ENCODE measurements around the gene PFKFB3.
"Not testable (repeated sequence)": the region's sequence is repeated elsewhere in the genome, so short reads cannot be mapped to it uniquely, and the experiment has no call there.

DNA sequence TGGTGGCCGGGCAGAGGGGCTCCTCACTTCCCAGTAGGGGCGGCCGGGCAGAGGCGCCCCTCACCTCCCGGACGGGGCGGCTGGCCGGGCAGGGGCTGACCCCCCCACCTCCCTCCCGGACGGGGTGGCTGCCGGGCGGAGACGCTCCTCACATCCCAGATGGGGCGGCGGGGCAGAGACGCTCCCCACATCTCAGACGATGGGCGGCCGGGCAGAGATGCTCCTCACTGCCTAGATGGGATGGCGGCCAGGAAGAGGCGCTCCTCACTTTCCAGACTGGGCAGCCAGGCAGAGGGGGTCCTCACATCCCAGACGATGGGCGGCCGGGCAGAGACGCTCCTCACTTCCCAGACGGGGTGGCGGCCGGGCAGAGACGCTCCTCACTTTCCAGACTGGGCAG lies 3.8 kb downstream of the PFKFB3 start:
- not testable (repeated sequence) for TF ChIP-seq HDAC1 (IDR thresholded peaks at IDR 0.05); HNRNPH1 (optimal IDR thresholded peaks at IDR 0.05; ENCODE audit: low read depth, low read length); ETS1 (conservative IDR thresholded peaks at IDR 0.05; ENCODE audit: control insufficient read depth, low read depth, low read length); ZNF561 (CRISPR knock-in tag; conservative IDR thresholded peaks at IDR 0.05); CHD4 (IDR thresholded peaks at IDR 0.05; ENCODE audit: insufficient read depth, insufficient replicate concordance, low read depth, low read length, poor library complexity, severe bottlenecking); SIN3A (IDR thresholded peaks at IDR 0.05; ENCODE audit: borderline replicate concordance in 2 of 2, control insufficient read depth in 1 of 2, low read depth in 2 of 2, low read length in 2 of 2); POLR2AphosphoS5 (IDR thresholded peaks at IDR 0.05; ENCODE audit: control insufficient read depth, insufficient read depth, low read depth, low read length); NCOA2 (IDR thresholded peaks at IDR 0.05; ENCODE audit: partially characterized antibody in 2 of 2)
